B cell (primary cell): Measurements from ENCODE around the gene ACOT4. TPM values are rescaled to one million over a fixed set of nuclear protein-coding genes. Genes with fewer than 3 reads are reported as not detected.

Source experiments
- ATAC-seq: fragments of 200-7000 bp; cut with Tn5 transposase; one replicate; pipeline ENCODE4 v1.10.0; 2021; ENCODE audit warnings: low read depth, mild to moderate bottlenecking, moderate number of reproducible peaks, moderate library complexity
- CTCF ChIA-PET: fragments of 350-600 bp; sonication (Branson Sonifier 250); formaldehyde crosslinking; loops from one replicate; lab custom pipeline; 2021; ENCODE audit warnings: antibody characterized with exemption, inconsistent platforms; lab: Charles Lee
- POLR2A ChIA-PET: fragments of 350-600 bp; sonication (Branson Sonifier 250); formaldehyde crosslinking; loops from one replicate; lab custom pipeline; 2021; ENCODE audit warnings: antibody characterized with exemption; lab: Charles Lee
- DNase-seq: peaks from one replicate; pipeline ENCODE4 v3.0.0; 2013
- H2AFZ ChIP-seq: 2 replicates; pipeline ENCODE4 v1.6.1; 2012; ENCODE audit warnings: mild to moderate bottlenecking, low read depth, low read length; ENCODE audit not compliant: insufficient read depth, poor library complexity, severe bottlenecking
- H3K27ac ChIP-seq, 2 donors: 1 replicate in 1 of 2; 2 replicates in 1 of 2; pipeline ENCODE4 v1.5.1; 2012 to 2013; ENCODE audit warnings: low read length in 2 of 2, mild to moderate bottlenecking in 2 of 2, moderate library complexity in 1 of 2
- H3K27me3 ChIP-seq, 4 experiments: fragments of 200-600 bp in 1 of 4; sonication (generic) in 1 of 4; replicated peaks in 1 of 4; 1 replicate in 2 of 4; 2 replicates in 2 of 4; pipeline versions ENCODE4 v1.6.1 to v1.7.0; 2013 to 2016; ENCODE audit warnings: low read length in 3 of 4, mild to moderate bottlenecking in 2 of 4, mixed read lengths in 1 of 4, moderate library complexity in 1 of 4; ENCODE audit not compliant: insufficient read depth in 4 of 4, control insufficient read depth in 3 of 4; ENCODE audit errors: control extremely low read depth in 1 of 4
- H3K36me3 ChIP-seq, 2 experiments: replicated peaks in 1 of 2; 1 replicate in 1 of 2; 2 replicates in 1 of 2; pipeline versions ENCODE4 v1.6.1 to v1.7.1; 2013; ENCODE audit warnings: low read length in 1 of 2; ENCODE audit not compliant: insufficient read depth in 2 of 2, control insufficient read depth in 1 of 2; ENCODE audit errors: control extremely low read depth in 1 of 2, extremely low read depth in 1 of 2
- H3K4me1 ChIP-seq, 2 donors: fragments of 200-600 bp in 1 of 2; sonication (generic) in 1 of 2; 1 replicate in 1 of 2; 2 replicates in 1 of 2; pipeline versions ENCODE4 v1.5.1 to v1.6.1; 2013 to 2017; ENCODE audit warnings: low read length in 2 of 2; ENCODE audit not compliant: control insufficient read depth in 2 of 2, insufficient read depth in 2 of 2
- H3K4me2 ChIP-seq: replicated peaks from 2 replicates; pipeline ENCODE3; 2012; ENCODE audit warnings: mild to moderate bottlenecking, low read depth, low read length; ENCODE audit not compliant: poor library complexity, severe bottlenecking
- H3K4me3 ChIP-seq, 5 experiments: fragments of 200-600 bp in 1 of 5; sonication (generic) in 1 of 5; 1 replicate in 3 of 5; 2 replicates in 2 of 5; pipeline versions ENCODE4 v1.5.1 to v1.7.0; 2011 to 2016; ENCODE audit warnings: low read length in 4 of 5, mild to moderate bottlenecking in 4 of 5, low read depth in 2 of 5, control low read depth in 1 of 5, moderate library complexity in 1 of 5; ENCODE audit not compliant: insufficient read depth in 1 of 5; ENCODE audit errors: control extremely low read depth in 1 of 5, extremely low read depth in 1 of 5
- H3K79me2 ChIP-seq: fragments of 200-600 bp; sonication (generic); one replicate; pipeline ENCODE4 v1.6.0; 2016; ENCODE audit warnings: low read length; ENCODE audit not compliant: control insufficient read depth, insufficient read depth
- H3K9ac ChIP-seq: fragments of 200-600 bp; sonication (generic); 2 replicates; pipeline ENCODE4 v1.6.1; 2017; ENCODE audit warnings: mild to moderate bottlenecking, low read length, moderate library complexity
- H3K9me3 ChIP-seq, 3 donors: one replicate each; pipeline versions ENCODE4 v1.6.1 to v1.7.1; 2013; ENCODE audit warnings: low read length in 2 of 3; ENCODE audit not compliant: control insufficient read depth in 2 of 3, insufficient read depth in 1 of 3; ENCODE audit errors: control extremely low read depth in 1 of 3
- H4K20me1 ChIP-seq: 2 replicates; pipeline ENCODE4 v1.6.0; 2012; ENCODE audit warnings: mild to moderate bottlenecking, low read length; ENCODE audit not compliant: insufficient read depth, control insufficient read depth, poor library complexity, severe bottlenecking
- H3K27ac Mint-ChIP-seq: one replicate; pipeline ENCODE4 v1.8.0; 2021; ENCODE audit warnings: mixed read lengths
- H3K27me3 Mint-ChIP-seq: one replicate; pipeline ENCODE4 v1.8.0; 2021; ENCODE audit warnings: mixed read lengths
- H3K4me1 Mint-ChIP-seq: one replicate; pipeline ENCODE4 v1.8.0; 2021; ENCODE audit warnings: mixed read lengths
- H3K4me3 Mint-ChIP-seq: one replicate; pipeline ENCODE4 v1.8.0; 2021; ENCODE audit warnings: mixed read lengths
- H3K9me3 Mint-ChIP-seq: one replicate; pipeline ENCODE4 v1.8.0; 2022; ENCODE audit warnings: mixed read lengths; ENCODE audit not compliant: insufficient read depth
- CTCF ChIP-seq: fragments of 200-600 bp; IDR thresholded peaks from one replicate; pipeline ENCODE4 v1.8.0; 2022; ENCODE audit warnings: antibody characterized with exemption, mild to moderate bottlenecking
- EZH2 ChIP-seq: IDR thresholded peaks from 2 replicates; pipeline ENCODE4 v1.6.1; 2012; ENCODE audit warnings: borderline replicate concordance, low read depth, mild to moderate bottlenecking, moderate library complexity, low read length; ENCODE audit not compliant: insufficient read depth, poor library complexity, severe bottlenecking
- WGBS: methylation state at CpG from one replicate; pipeline ENCODE4 v1.1.5; 2013; ENCODE audit warnings: missing lambda C conversion rate; ENCODE audit not compliant: insufficient coverage; 5-methylcytosine and 5-hydroxymethylcytosine counted together
- intact Hi-C: fragments of 100-400 bp; cut with micrococcal nuclease; formaldehyde crosslinking; loops from one replicate; pipeline ENCODE4 v1.10.0; 2022
- polyA plus RNA-seq: library from polyadenylated mRNA; depleted of rRNA; stranded (reverse); fragments of >200 nt; gene quantifications from 2 replicates; pipeline ENCODE4 v1.2.3, GENCODE V29; 2012
- total RNA-seq, 2 donors: library from RNA; stranded (reverse); fragments of 120-200 nt in 1 of 2; gene quantifications; 1 replicate in 1 of 2; 2 replicates in 1 of 2; pipeline versions ENCODE4 v1.2.3 to v1.2.4, GENCODE V29; 2013 to 2022

The ACOT4 gene
- total and polyA plus RNA-seq, 2 donors (not counting 1 experiment from before 2014, with no cell fraction given) = 0.19 to 0.42 TPM

GRCh38 chr14:73637830-73638229 lies 46.2 kb downstream of the ACOT4 start:
- DNase-seq (no peak), ATAC-seq (no peak)
- H3K27me3 Mint-ChIP-seq = peaks cover 9% of the 10 kb centered on the region
- Histone ChIP-seq H3K27ac (no peak overlapping the region), H3K9me3 (no peaks in the 10 kb centered on the region), H4K20me1 (no peaks in the 10 kb centered on the region), H3K27me3 (peaks cover 0 to 15% (median 3%) of the 10 kb centered on the region in 4 experiments), H3K4me2 (no peak overlapping the region), H2AFZ (no peak overlapping the region), H3K36me3 (no peaks in the 10 kb centered on the region), H3K9ac (no peak overlapping the region), H3K4me3 (no peak overlapping the region), H3K79me2 (no peaks in the 10 kb centered on the region), H3K4me1 (peaks cover 14 to 20% of the 10 kb centered on the region in 2 donors)
- WGBS = 86% methylated on average over 3 of the region's 5 CpGs
- intact Hi-C loops = no loop called here
- ChIA-PET CTCF (interaction anchor here (0.6 to 1.5 kb wide), 3 partner anchors 12 to 165 kb away, joined by 3 to 5 read pairs (median 5); no protein-coding TSS in a partner anchor), POLR2A (no interaction called here)
- no peaks in the 10 kb centered on the region for H3K9me3 Mint-ChIP-seq
- no peak overlapping the region for H3K4me3 Mint-ChIP-seq
- H3K27ac Mint-ChIP-seq = no peak overlapping the region
- peaks cover 5% of the 10 kb centered on the region for H3K4me1 Mint-ChIP-seq
- TF ChIP-seq CTCF (no peak), EZH2 (no peak)

- no peaks in the 10 kb centered on the region for H3K9me3 ChIP-seq
- H3K27me3 Mint-ChIP-seq = no peaks in the 10 kb centered on the region
- ChIA-PET POLR2A (no interaction called here), CTCF (interaction anchor here (0.7 to 1.2 kb wide), 2 partner anchors 10 to 124 kb away, joined by 3 to 4 read pairs; no protein-coding TSS in a partner anchor)
- no peak overlapping the region for H3K4me3 ChIP-seq
- H3K4me1 ChIP-seq = peaks cover 9 to 19% of the 10 kb centered on the region in 2 donors
- H4K20me1 ChIP-seq = no peaks in the 10 kb centered on the region
- H3K4me3 Mint-ChIP-seq = no peak overlapping the region
- intact Hi-C loops = loop anchor here (10.0 kb wide), 1 partner anchor 214 kb away; the partner anchor contains the start of gene PTGR2
- H3K9me3 Mint-ChIP-seq = no peaks in the 10 kb centered on the region
- no peak overlapping the region for H3K4me2 ChIP-seq
- no peaks in the 10 kb centered on the region for H3K36me3 ChIP-seq
- H3K79me2 ChIP-seq = peaks cover 8% of the 10 kb centered on the region
- no peak for TF ChIP-seq CTCF
- TF ChIP-seq EZH2 = no peak
- H3K27ac Mint-ChIP-seq = no peak overlapping the region
- H3K27ac ChIP-seq = no peak overlapping the region
- DNase-seq = peak; percentile 18
- H2AFZ ChIP-seq = no peak overlapping the region
- ATAC-seq = no peak
- H3K4me1 Mint-ChIP-seq = peaks cover 15% of the 10 kb centered on the region
- H3K27me3 ChIP-seq = no peaks in the 10 kb centered on the region
- WGBS = no CpG with 5 or more reads among the region's 5 CpGs
- no peak overlapping the region for H3K9ac ChIP-seq
Measured at GRCh38 chr14:73640796-73641365, 49.2 kb downstream of the ACOT4 start.
